Right cardiac atrium (tissue), 5 donors: ENCODE measurements around the gene COL2A1. TPM values are rescaled to one million over a fixed set of nuclear protein-coding genes. Genes with fewer than 3 reads are reported as not detected.
A peak's percentile ranks its signal among the peaks of the same experiment; 100 is the strongest.

Experiments used
- ATAC-seq, 2 donors: fragments of 200-7000 bp; cut with Tn5 transposase; one replicate each; pipeline versions ENCODE4 v1.8.0 to v1.9.1; 2020; ENCODE audit warnings: moderate library complexity in 2 of 2, mild to moderate bottlenecking in 1 of 2
- DNase-seq, 3 donors: peaks; one replicate each; pipeline ENCODE4 v3.0.0-alpha.2; 2020
- H3K27ac ChIP-seq: one replicate; pipeline ENCODE4 v1.5.1; 2013; ENCODE audit warnings: mild to moderate bottlenecking, low read length, control low read depth, moderate library complexity
- H3K27me3 ChIP-seq: one replicate; pipeline ENCODE4 v1.6.1; 2013; ENCODE audit not compliant: control insufficient read depth, insufficient read depth
- H3K4me1 ChIP-seq: one replicate; pipeline ENCODE4 v1.6.1; 2013; ENCODE audit warnings: low read length; ENCODE audit not compliant: control insufficient read depth, insufficient read depth
- H3K4me3 ChIP-seq: one replicate; pipeline ENCODE4 v1.5.1; 2013; ENCODE audit warnings: low read length, control low read depth
- H3K9me3 ChIP-seq: one replicate; pipeline ENCODE4 v1.6.1; 2013; ENCODE audit warnings: low read length; ENCODE audit not compliant: control insufficient read depth
- WGBS: extraction: QIAGEN DNeasy Blood & Tissue Kit; methylation state at CpG from one replicate; pipeline ENCODE4 v1.1.7; 2013; 5-methylcytosine and 5-hydroxymethylcytosine counted together
- intact Hi-C, 4 donors: fragments of 100-400 bp; cut with DNase I; formaldehyde crosslinking; loops; one replicate each; pipeline versions ENCODE4 v1.11.0 to v1.14.0; 2022 to 2023
- polyA plus RNA-seq: library from polyadenylated mRNA; stranded (reverse); fragments of 200-250 nt; gene quantifications from one replicate; pipeline ENCODE4 v1.2.3, GENCODE V29; 2013
- total RNA-seq, 4 donors: library from RNA; stranded (reverse); fragmentation: NEBNext Ultra II Directional; extraction: Animal tissue kit (Norgen Biotek cat#: 25700); gene quantifications; one replicate each; pipeline ENCODE4 v1.2.1, GENCODE V29; 2021
- donor health status: healthy with polysubstance abuse.
- donor health status: DM: no; HTN: yes; CAD: no.
- donor health status: DM: no; HTN: no; CAD: no.
- donor health status: DM: no; HTN: yes; CAD: no; lungs with severe emphysema.
- donor health status: DM: yes; HTN: yes; CAD: no.

Gene COL2A1
- total and polyA plus RNA-seq, 5 donors, result 0.07 TPM; not detected in 4

DNA sequence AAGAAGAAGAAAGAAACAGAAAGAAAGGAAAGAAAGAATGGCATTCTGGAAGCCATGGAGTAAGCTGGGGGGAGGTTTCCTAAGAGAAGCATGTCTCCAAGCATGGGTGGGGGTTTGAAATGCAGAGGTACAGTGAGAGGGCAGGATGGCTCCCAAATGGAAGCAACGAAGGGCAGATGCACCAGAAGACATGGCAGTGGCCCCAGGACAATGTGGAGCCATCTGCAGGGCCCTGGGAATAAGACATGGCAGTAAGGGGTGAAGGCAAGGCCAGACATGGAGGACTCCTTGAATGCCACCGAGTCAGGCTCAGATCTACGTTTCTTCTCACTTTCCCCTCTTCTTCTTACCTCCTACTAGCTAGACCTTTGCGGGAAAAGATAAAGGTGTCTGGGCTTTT, 4.7 kb upstream of the COL2A1 start:
- ATAC-seq (no peak), DNase-seq (no peak)
- Histone ChIP-seq H3K9me3 (no peaks in the 10 kb centered on the region), H3K27me3 (no peaks in the 10 kb centered on the region), H3K4me3 (no peak overlapping the region), H3K4me1 (no peaks in the 10 kb centered on the region), H3K27ac (no peak overlapping the region)
- intact Hi-C loops, result no loop called here
- 75% methylated on average over 4 of the region's 4 CpGs for WGBS

DNA sequence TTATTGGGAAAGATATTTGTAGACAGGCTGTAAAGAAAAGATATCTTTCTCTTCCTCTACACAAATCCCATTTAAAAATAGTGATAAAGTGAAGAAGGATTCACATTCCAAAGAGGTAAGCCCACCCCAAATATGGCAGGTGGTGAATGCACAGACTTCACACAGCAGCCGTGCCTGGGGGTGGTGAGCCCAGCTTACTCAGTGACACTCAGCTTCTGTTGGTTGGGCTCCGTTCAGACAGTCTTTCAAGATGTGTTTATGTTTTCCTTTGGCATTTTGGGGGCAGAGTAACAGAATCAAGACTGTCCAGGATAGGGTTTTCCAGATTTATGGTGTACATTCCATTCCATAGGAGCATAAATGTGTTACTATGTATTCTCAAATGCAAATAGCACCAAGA, 4.1 kb upstream of the COL2A1 start:
- ATAC-seq (no peak), DNase-seq (no peak)
- WGBS, result 49% methylated on average over 2 of the region's 2 CpGs
- Histone ChIP-seq H3K4me1 (no peaks in the 10 kb centered on the region), H3K9me3 (no peaks in the 10 kb centered on the region), H3K27ac (no peak overlapping the region), H3K27me3 (no peaks in the 10 kb centered on the region), H3K4me3 (no peak overlapping the region)
- intact Hi-C loops, result no loop called here

DNA sequence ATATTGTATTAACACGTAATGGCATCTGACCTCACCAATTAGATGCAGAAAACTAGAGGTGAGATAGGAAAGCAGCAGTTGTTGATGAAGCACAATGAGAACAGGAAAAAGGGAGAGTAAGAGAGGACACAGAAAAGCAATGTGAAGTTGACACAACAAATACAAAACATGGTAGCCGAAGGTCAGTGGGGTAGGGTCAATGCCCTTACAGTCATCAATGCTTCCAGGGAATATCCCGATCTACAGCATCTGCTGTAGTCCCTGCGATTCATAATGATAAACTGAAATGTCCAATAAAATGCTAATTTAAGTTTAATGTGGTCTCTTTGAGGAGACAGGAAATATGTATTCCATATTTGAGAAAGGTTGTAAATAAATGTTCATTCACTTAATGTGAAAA, 2.9 kb upstream of the COL2A1 start:
- Histone ChIP-seq H3K27me3 (no peaks in the 10 kb centered on the region), H3K4me3 (no peak overlapping the region), H3K27ac (no peak overlapping the region), H3K4me1 (no peaks in the 10 kb centered on the region), H3K9me3 (no peaks in the 10 kb centered on the region)
- ATAC-seq (no peak), DNase-seq (no peak)
- 89% methylated on average over 4 of the region's 4 CpGs for WGBS
- intact Hi-C loops, result no loop called here

DNA sequence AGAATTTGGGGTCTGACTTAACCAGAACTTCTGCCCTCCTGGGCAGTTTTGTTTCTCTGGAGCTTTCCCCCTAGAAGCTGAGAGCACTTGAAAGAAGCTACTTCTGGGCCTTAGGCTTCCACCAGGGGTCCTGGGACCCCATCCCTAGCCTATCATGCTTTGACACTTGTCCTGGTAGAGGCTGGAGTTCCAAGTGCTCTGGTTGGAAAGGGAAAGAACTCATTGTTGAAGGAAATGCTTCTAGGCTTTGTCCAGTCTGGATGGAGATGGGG, 1.4 kb upstream of the COL2A1 start:
- intact Hi-C loops, result no loop called here
- Histone ChIP-seq H3K9me3 (no peaks in the 10 kb centered on the region), H3K4me3 (no peak overlapping the region), H3K4me1 (no peaks in the 10 kb centered on the region), H3K27ac (no peak overlapping the region), H3K27me3 (no peaks in the 10 kb centered on the region)
- DNase-seq (no peak), ATAC-seq (no peak)

DNA sequence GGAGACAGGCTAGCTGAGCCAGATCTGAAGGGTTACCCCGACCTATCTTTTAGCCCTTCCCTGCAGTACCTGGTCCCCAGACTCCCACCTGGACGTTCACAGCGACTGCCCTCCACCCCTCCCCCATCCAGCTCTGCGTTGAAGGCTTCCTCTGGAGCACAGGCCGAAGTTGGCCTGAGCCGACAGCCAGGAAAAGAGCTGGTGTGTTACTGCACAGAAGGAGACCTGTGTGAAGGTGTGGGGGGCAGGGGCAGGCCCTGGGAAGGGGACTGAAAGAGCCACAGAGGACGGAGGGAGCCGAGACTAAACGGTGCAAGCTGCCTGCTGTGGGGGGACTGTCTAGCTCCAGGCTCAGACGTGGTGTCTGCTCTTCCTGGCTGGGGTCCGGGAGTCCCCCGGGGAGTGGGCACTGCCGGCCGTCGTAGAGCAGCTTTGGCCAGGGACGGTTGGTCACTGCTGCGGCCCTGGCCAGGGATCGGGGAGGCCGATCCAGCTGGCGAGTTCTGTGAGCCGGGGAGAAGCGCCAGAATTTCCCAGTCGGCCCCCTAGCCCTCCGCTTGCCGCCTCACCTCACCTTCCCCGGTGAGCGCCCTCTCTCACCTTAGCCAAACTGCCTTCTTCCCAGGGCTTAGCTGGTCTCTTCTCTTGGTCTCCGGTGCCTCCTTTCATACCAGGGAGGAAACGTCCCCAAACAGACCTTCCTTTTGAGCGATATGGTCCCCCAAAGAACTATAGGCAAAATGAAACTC, 899 bp upstream of the COL2A1 start:
- no peaks in the 10 kb centered on the region for H3K27me3 ChIP-seq

DNA sequence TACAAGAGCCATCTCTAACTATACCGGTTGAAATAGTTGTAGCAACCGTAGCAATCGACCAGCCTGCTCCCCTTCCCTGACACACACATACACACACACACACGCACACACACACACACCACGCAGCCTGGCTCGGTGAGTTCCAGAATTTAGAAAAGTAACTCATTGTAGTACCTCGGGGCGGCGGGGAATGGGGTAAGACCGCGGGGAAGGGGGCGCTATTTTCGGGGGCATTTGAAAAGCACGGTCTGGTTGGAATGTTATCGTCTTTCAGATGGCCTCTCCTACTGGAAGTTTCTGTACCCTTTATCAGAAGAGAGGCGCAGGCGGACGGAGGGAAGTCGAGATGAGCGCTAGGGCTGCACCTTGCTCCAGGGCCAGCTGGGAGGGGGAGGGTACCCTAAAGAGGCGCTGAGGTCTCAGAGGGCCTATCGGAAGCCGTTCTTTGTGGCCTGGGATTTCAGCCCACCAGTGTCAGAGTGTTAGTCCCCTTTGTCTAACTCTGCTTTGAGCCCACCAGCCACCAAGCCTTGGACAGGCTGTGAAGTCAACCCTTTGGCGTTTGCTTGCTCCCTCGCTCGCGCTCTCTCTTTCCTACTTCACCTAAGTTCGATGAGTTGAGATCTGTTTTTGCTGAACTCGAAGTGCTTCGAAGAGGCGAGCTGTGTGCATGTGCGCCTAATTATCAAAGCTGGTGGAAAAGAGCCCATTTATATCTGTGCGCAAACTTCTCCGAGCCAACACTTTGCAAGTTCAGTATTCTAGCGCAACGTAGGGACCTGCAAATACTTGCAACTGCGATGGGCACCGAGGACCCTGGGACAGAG, 837 bp downstream of the COL2A1 start:
- Histone ChIP-seq H3K4me1 (no peaks in the 10 kb centered on the region), H3K4me3 (peak overlapping the region; percentile 41), H3K27ac (no peak overlapping the region), H3K9me3 (no peaks in the 10 kb centered on the region), H3K27me3 (no peaks in the 10 kb centered on the region)
- DNase-seq, result no peak
- WGBS, result 6% methylated on average over 38 of the region's 38 CpGs
- no peak for ATAC-seq
- intact Hi-C loops, result no loop called here

More for the DNA sequence above, 899 bp upstream of the COL2A1 start:
- 40% methylated on average over 30 of the region's 30 CpGs for WGBS
- Histone ChIP-seq H3K9me3 (no peaks in the 10 kb centered on the region), H3K4me3 (no peak overlapping the region), H3K27ac (no peak overlapping the region), H3K4me1 (no peaks in the 10 kb centered on the region)
- intact Hi-C loops, result no loop called here
- no peak for ATAC-seq
- DNase-seq, result no peak

DNA sequence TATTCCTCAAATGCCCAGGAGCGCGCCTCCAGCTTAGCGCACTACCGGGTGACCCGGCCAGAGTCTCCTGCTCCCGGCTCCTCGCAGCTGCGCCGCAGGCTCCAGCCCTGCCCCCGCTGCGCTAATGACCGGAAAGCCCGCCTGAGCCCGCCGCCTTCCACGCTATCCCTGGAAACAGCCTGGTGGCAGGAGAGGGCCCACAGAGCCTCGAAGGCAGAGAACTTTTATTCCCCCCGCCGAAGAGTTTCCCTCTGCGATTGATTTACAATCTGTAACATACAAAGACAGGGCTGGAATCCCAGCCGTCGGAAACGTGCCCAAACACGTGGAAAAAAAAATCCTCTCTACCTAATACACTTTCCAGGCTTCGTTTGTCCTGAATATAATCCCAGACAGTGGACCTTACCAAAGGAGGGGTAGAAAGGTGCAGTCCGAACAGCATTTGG, 1.5 kb downstream of the COL2A1 start:
- Histone ChIP-seq H3K27me3 (no peaks in the 10 kb centered on the region), H3K9me3 (no peaks in the 10 kb centered on the region), H3K27ac (no peak overlapping the region), H3K4me3 (peak overlapping the region; percentile 44), H3K4me1 (no peaks in the 10 kb centered on the region)
- intact Hi-C loops, result no loop called here
- DNase-seq (peak; percentile 55 to 80 (median 78)), ATAC-seq (peak; percentile 69 to 71)
- 2% methylated on average over 26 of the region's 26 CpGs for whole genome bisulfite sequencing

DNA sequence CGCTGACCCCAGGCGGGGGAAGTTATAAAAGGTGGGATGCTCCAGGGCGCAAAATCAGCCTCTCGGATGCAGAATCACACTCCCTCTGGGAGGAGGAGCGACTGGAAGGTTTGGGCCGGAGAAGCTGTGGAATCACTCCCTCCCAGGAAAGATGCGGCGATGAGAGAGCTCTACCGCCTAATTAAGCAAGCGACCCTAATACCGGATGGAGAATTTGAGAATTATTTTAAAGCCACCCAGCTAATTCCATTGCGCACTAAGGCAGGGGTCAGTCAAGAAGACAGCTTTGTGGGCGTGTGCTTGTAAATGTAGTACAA, 1.9 kb downstream of the COL2A1 start:
- no peak for ATAC-seq
- intact Hi-C loops, result no loop called here
- Histone ChIP-seq H3K9me3 (no peaks in the 10 kb centered on the region), H3K27ac (no peak overlapping the region), H3K4me3 (peak overlapping the region; percentile 44), H3K4me1 (no peaks in the 10 kb centered on the region), H3K27me3 (no peaks in the 10 kb centered on the region)
- WGBS, result 3% methylated on average over 13 of the region's 13 CpGs
- DNase-seq, result no peak

DNA sequence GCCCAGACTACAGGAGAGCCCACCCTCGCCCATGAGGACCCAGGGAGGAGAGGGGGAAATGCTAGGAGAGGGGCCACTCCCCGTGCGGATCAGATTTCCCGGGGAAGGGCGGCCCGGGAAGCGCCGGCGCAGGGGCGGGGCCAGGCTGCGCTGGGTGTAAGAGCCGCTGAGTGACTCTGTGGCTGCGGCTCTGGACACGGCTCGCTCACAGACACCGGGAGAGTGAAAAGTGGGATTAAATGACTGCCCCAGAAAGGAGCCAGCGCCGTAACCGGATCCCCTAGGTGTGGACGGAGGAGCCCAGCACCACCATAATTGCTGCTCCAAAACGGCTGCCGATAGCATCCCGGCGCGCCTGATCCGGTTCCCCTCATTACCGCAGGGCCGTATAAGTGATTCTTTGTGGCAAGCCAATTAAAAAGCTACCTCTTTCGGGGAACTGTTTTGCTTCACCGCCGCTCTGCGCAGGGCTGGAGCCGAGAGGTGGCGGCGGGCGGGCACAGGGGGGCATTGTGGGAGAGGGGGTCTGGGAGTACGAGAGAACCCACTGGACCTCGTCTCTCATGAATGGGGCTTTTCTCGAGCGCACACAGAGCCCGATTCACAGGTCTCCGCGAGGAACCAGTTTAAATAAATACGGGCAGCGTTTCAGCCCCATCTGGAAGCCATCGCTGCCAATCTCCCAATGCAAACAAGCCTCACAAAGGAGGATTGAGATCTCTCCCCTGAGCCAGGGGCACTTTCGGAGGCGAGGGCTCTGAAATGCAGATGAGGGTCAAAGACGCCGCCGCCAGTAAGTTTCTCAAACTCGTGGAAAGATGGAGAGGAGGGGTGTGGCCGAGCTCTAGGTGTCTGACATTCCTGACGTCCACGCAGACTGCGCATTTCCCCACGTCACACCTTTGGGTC, 2.5 kb downstream of the COL2A1 start:
- no peaks in the 10 kb centered on the region for H3K9me3 ChIP-seq
- peak; percentile 89 to 92 for ATAC-seq
- H3K4me3 ChIP-seq, result peak overlapping the region; percentile 44
- no peaks in the 10 kb centered on the region for H3K4me1 ChIP-seq
- no peak overlapping the region for H3K27ac ChIP-seq
- peak; percentile 62 to 83 (median 81) for DNase-seq
- intact Hi-C loops, result no loop called here
- WGBS, result under 1% methylated on average over 57 of the region's 57 CpGs
- no peaks in the 10 kb centered on the region for H3K27me3 ChIP-seq

DNA sequence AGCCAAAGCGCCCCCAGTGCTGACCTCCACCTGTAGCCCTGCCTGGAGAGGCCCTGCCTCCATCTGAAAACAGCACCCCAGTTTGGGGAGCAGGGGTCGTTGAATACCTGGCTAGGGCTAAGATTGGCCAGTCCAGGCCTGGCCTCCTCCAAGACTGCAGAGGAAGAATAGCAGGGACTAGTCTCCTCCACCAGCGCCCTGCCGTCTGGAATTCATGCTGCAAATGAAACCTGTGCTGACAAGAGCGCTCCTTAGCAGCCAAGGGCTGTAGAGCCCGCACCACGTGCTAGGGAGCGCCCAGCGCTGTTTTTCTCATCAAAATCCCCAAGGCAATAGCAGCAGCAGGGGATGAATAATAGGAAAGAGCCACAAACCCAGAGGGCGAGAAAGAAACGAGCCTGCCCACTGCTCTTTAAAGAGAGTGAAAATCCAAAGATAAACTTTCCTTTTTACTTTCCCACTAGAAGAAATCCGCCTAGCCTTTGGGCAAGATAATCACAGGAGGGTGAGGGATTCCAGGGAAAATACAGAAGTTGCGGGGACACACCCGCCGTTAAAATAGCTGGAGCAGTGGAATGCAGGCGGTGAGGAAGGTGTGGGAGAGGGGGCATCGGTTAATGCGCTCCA, 3.3 kb downstream of the COL2A1 start:
- Histone ChIP-seq H3K4me3 (peak overlapping the region; percentile 44), H3K27ac (no peak overlapping the region), H3K9me3 (no peaks in the 10 kb centered on the region), H3K27me3 (no peaks in the 10 kb centered on the region), H3K4me1 (peaks cover under 1% of the 10 kb centered on the region)
- no peak for DNase-seq
- intact Hi-C loops, result no loop called here
- peak; percentile 30 to 61 for ATAC-seq
- WGBS, result 9% methylated on average over 18 of the region's 18 CpGs
